ENCODE measurements around the gene LSG1.

Gene LSG1

GRCh38 chr3:194673761-194674160 is 1.8 kb upstream of the LSG1 start:
- Histone ChIP-seq H3K27me3 (ENCODE audit: low read depth, low read length) (no peaks in the 10 kb centered on the region), H3K4me3 (ENCODE audit: low read depth in 1 of 2, low read length in 2 of 2) (no peak overlapping the region), H3K36me3 (ENCODE audit: control insufficient read depth in 1 of 2, insufficient read depth in 2 of 2, low read length in 2 of 2) (peaks cover 2 to 9% of the 10 kb centered on the region in 2 donors), H3K27ac (ENCODE audit: low read length) (no peak overlapping the region), H3K4me1 (ENCODE audit: control insufficient read depth in 1 of 2, insufficient read depth in 2 of 2, low read length in 2 of 2) (peaks cover 5 to 24% of the 10 kb centered on the region in 2 donors), H3K9me3 (ENCODE audit: control insufficient read depth in 1 of 2, low read length in 2 of 2) (no peaks in the 10 kb centered on the region)

GRCh38 chr3:194672876-194673275 is 885 bp upstream of the LSG1 start:
- H3K27me3 ChIP-seq (ENCODE audit: low read depth, low read length) = no peaks in the 10 kb centered on the region
- peak overlapping the region; percentile 96 to 99 for H3K4me3 ChIP-seq (ENCODE audit: low read depth in 1 of 2, low read length in 2 of 2)
- peaks cover 5 to 24% of the 10 kb centered on the region in 2 donors for H3K4me1 ChIP-seq (ENCODE audit: control insufficient read depth in 1 of 2, insufficient read depth in 2 of 2, low read length in 2 of 2)
- peak overlapping the region; percentile 94 for H3K27ac ChIP-seq (ENCODE audit: low read length)
- H3K9me3 ChIP-seq (ENCODE audit: control insufficient read depth in 1 of 2, low read length in 2 of 2) = no peaks in the 10 kb centered on the region
- H3K36me3 ChIP-seq (ENCODE audit: control insufficient read depth in 1 of 2, insufficient read depth in 2 of 2, low read length in 2 of 2) = peaks cover 4 to 17% of the 10 kb centered on the region in 2 donors

GRCh38 chr3:194671511-194671899 is 486 bp downstream of the LSG1 start:
- peaks cover 8 to 20% of the 10 kb centered on the region in 2 donors for H3K36me3 ChIP-seq (ENCODE audit: control insufficient read depth in 1 of 2, insufficient read depth in 2 of 2, low read length in 2 of 2)
- no peaks in the 10 kb centered on the region for H3K9me3 ChIP-seq (ENCODE audit: control insufficient read depth in 1 of 2, low read length in 2 of 2)
- peak overlapping the region; percentile 94 for H3K27ac ChIP-seq (ENCODE audit: low read length)
- H3K4me3 ChIP-seq (ENCODE audit: low read depth in 1 of 2, low read length in 2 of 2) = peak overlapping the region; percentile 96 to 99
- H3K27me3 ChIP-seq (ENCODE audit: low read depth, low read length) = no peaks in the 10 kb centered on the region
- peaks cover 5 to 24% of the 10 kb centered on the region in 2 donors for H3K4me1 ChIP-seq (ENCODE audit: control insufficient read depth in 1 of 2, insufficient read depth in 2 of 2, low read length in 2 of 2)

GRCh38 chr3:194667363-194667762 is 4.6 kb downstream of the LSG1 start:
- no peaks in the 10 kb centered on the region for H3K9me3 ChIP-seq (ENCODE audit: control insufficient read depth in 1 of 2, low read length in 2 of 2)

GRCh38 chr3:194664857-194665256 is 7.1 kb downstream of the LSG1 start:
- Histone ChIP-seq H3K4me1 (ENCODE audit: control insufficient read depth in 1 of 2, insufficient read depth in 2 of 2, low read length in 2 of 2) (peaks cover 0 to under 1% of the 10 kb centered on the region in 2 donors), H3K36me3 (ENCODE audit: control insufficient read depth in 1 of 2, insufficient read depth in 2 of 2, low read length in 2 of 2) (peaks cover 36 to 48% of the 10 kb centered on the region in 2 donors), H3K9me3 (ENCODE audit: control insufficient read depth in 1 of 2, low read length in 2 of 2) (no peaks in the 10 kb centered on the region), H3K27ac (ENCODE audit: low read length) (no peak overlapping the region), H3K4me3 (ENCODE audit: low read depth in 1 of 2, low read length in 2 of 2) (no peak overlapping the region), H3K27me3 (ENCODE audit: low read depth, low read length) (no peaks in the 10 kb centered on the region)

More at GRCh38 chr3:194667363-194667762, 4.6 kb downstream of the LSG1 start:
- H3K36me3 ChIP-seq (ENCODE audit: control insufficient read depth in 1 of 2, insufficient read depth in 2 of 2, low read length in 2 of 2) = peaks cover 34 to 44% of the 10 kb centered on the region in 2 donors
- H3K4me1 ChIP-seq (ENCODE audit: control insufficient read depth in 1 of 2, insufficient read depth in 2 of 2, low read length in 2 of 2) = peaks cover 5 to 18% of the 10 kb centered on the region in 2 donors
- H3K27ac ChIP-seq (ENCODE audit: low read length) = no peak overlapping the region
- no peaks in the 10 kb centered on the region for H3K27me3 ChIP-seq (ENCODE audit: low read depth, low read length)
- no peak overlapping the region for H3K4me3 ChIP-seq (ENCODE audit: low read depth in 1 of 2, low read length in 2 of 2)

GRCh38 chr3:194661946-194662345 is 10.0 kb downstream of the LSG1 start:
- no peak overlapping the region for H3K27ac ChIP-seq (ENCODE audit: low read length)

GRCh38 chr3:194661374-194661773 is 10.6 kb downstream of the LSG1 start:
- Histone ChIP-seq H3K27ac (ENCODE audit: low read length) (no peak overlapping the region), H3K4me1 (ENCODE audit: control insufficient read depth in 1 of 2, insufficient read depth in 2 of 2, low read length in 2 of 2) (no peaks in the 10 kb centered on the region), H3K9me3 (ENCODE audit: control insufficient read depth in 1 of 2, low read length in 2 of 2) (no peaks in the 10 kb centered on the region), H3K27me3 (ENCODE audit: low read depth, low read length) (no peaks in the 10 kb centered on the region), H3K4me3 (ENCODE audit: low read depth in 1 of 2, low read length in 2 of 2) (no peak overlapping the region), H3K36me3 (ENCODE audit: control insufficient read depth in 1 of 2, insufficient read depth in 2 of 2, low read length in 2 of 2) (peaks cover 49 to 51% of the 10 kb centered on the region in 2 donors)

More at GRCh38 chr3:194661946-194662345, 10.0 kb downstream of the LSG1 start:
- peaks cover 54 to 57% of the 10 kb centered on the region in 2 donors for H3K36me3 ChIP-seq (ENCODE audit: control insufficient read depth in 1 of 2, insufficient read depth in 2 of 2, low read length in 2 of 2)
- no peak overlapping the region for H3K4me3 ChIP-seq (ENCODE audit: low read depth in 1 of 2, low read length in 2 of 2)
- no peaks in the 10 kb centered on the region for H3K4me1 ChIP-seq (ENCODE audit: control insufficient read depth in 1 of 2, insufficient read depth in 2 of 2, low read length in 2 of 2)
- no peaks in the 10 kb centered on the region for H3K9me3 ChIP-seq (ENCODE audit: control insufficient read depth in 1 of 2, low read length in 2 of 2)
- H3K27me3 ChIP-seq (ENCODE audit: low read depth, low read length) = no peaks in the 10 kb centered on the region

- Histone ChIP-seq H3K36me3 (ENCODE audit: control insufficient read depth in 1 of 2, insufficient read depth in 2 of 2, low read length in 2 of 2) (peaks cover 36 to 39% of the 10 kb centered on the region in 2 donors), H3K4me1 (ENCODE audit: control insufficient read depth in 1 of 2, insufficient read depth in 2 of 2, low read length in 2 of 2) (no peaks in the 10 kb centered on the region), H3K9me3 (ENCODE audit: control insufficient read depth in 1 of 2, low read length in 2 of 2) (no peaks in the 10 kb centered on the region), H3K27me3 (ENCODE audit: low read depth, low read length) (no peaks in the 10 kb centered on the region), H3K4me3 (ENCODE audit: low read depth in 1 of 2, low read length in 2 of 2) (no peak overlapping the region), H3K27ac (ENCODE audit: low read length) (no peak overlapping the region)
Measured at GRCh38 chr3:194659778-194660177, 12.2 kb downstream of the LSG1 start.

- Histone ChIP-seq H3K36me3 (ENCODE audit: control insufficient read depth in 1 of 2, insufficient read depth in 2 of 2, low read length in 2 of 2) (peaks cover 35 to 45% of the 10 kb centered on the region in 2 donors), H3K27ac (ENCODE audit: low read length) (no peak overlapping the region), H3K4me3 (ENCODE audit: low read depth in 1 of 2, low read length in 2 of 2) (no peak overlapping the region), H3K9me3 (ENCODE audit: control insufficient read depth in 1 of 2, low read length in 2 of 2) (no peaks in the 10 kb centered on the region), H3K27me3 (ENCODE audit: low read depth, low read length) (no peaks in the 10 kb centered on the region), H3K4me1 (ENCODE audit: control insufficient read depth in 1 of 2, insufficient read depth in 2 of 2, low read length in 2 of 2) (no peaks in the 10 kb centered on the region)
Measured at GRCh38 chr3:194658477-194659242, 13.3 kb downstream of the LSG1 start.

- Histone ChIP-seq H3K27me3 (ENCODE audit: low read depth, low read length) (no peaks in the 10 kb centered on the region), H3K36me3 (ENCODE audit: control insufficient read depth in 1 of 2, insufficient read depth in 2 of 2, low read length in 2 of 2) (peaks cover 43 to 47% of the 10 kb centered on the region in 2 donors), H3K4me1 (ENCODE audit: control insufficient read depth in 1 of 2, insufficient read depth in 2 of 2, low read length in 2 of 2) (no peaks in the 10 kb centered on the region), H3K27ac (ENCODE audit: low read length) (no peak overlapping the region), H3K4me3 (ENCODE audit: low read depth in 1 of 2, low read length in 2 of 2) (no peak overlapping the region), H3K9me3 (ENCODE audit: control insufficient read depth in 1 of 2, low read length in 2 of 2) (no peaks in the 10 kb centered on the region)
Measured at GRCh38 chr3:194657439-194657838, 14.6 kb downstream of the LSG1 start.

- Histone ChIP-seq H3K27me3 (ENCODE audit: low read depth, low read length) (no peaks in the 10 kb centered on the region), H3K36me3 (ENCODE audit: control insufficient read depth in 1 of 2, insufficient read depth in 2 of 2, low read length in 2 of 2) (peaks cover 60% of the 10 kb centered on the region in 2 donors), H3K27ac (ENCODE audit: low read length) (no peak overlapping the region), H3K4me1 (ENCODE audit: control insufficient read depth in 1 of 2, insufficient read depth in 2 of 2, low read length in 2 of 2) (no peaks in the 10 kb centered on the region), H3K4me3 (ENCODE audit: low read depth in 1 of 2, low read length in 2 of 2) (no peak overlapping the region), H3K9me3 (ENCODE audit: control insufficient read depth in 1 of 2, low read length in 2 of 2) (no peaks in the 10 kb centered on the region)
Measured at GRCh38 chr3:194654443-194654842, 17.5 kb downstream of the LSG1 start.

Data from muscle layer of duodenum (tissue), 2 donors.